ACC112 (cell line): ENCODE data around the gene FSHR.

Experiments used
- H2AFZ ChIP-seq: fragments of 200-600 bp; sonication (generic); one replicate; pipeline ENCODE4 v1.6.0; 2017; ENCODE audit warnings: antibody characterized with exemption, low read length; ENCODE audit not compliant: unreplicated experiment
- H3K27ac ChIP-seq: fragments of 200-600 bp; sonication (generic); 2 replicates; pipeline ENCODE4 v1.5.1; 2014; ENCODE audit warnings: low read depth, mild to moderate bottlenecking, antibody characterized with exemption, low read length, moderate library complexity
- H3K27me3 ChIP-seq: fragments of 200-600 bp; sonication (generic); 2 replicates; pipeline ENCODE4 v1.6.1; 2014; ENCODE audit warnings: mild to moderate bottlenecking, antibody characterized with exemption, low read length, moderate library complexity, mixed read lengths; ENCODE audit not compliant: insufficient read depth
- H3K36me3 ChIP-seq: fragments of 200-600 bp; sonication (generic); 2 replicates; pipeline ENCODE4 v1.6.1; 2016; ENCODE audit warnings: mild to moderate bottlenecking, antibody characterized with exemption, low read length, moderate library complexity, mixed read lengths; ENCODE audit not compliant: insufficient read depth
- H3K4me1 ChIP-seq: fragments of 200-600 bp; sonication (generic); one replicate; pipeline ENCODE4 v1.6.1; 2016; ENCODE audit warnings: low read length, mixed read lengths; ENCODE audit not compliant: insufficient read depth, unreplicated experiment, control insufficient read depth
- H3K4me3 ChIP-seq: fragments of 200-600 bp; sonication (generic); 2 replicates; pipeline ENCODE4 v1.5.1; 2014; ENCODE audit warnings: mild to moderate bottlenecking, low read depth, low read length
- H3K79me2 ChIP-seq: fragments of 200-600 bp; sonication (generic); one replicate; pipeline ENCODE4 v1.6.0; 2016; ENCODE audit warnings: low read length; ENCODE audit not compliant: control insufficient read depth, unreplicated experiment, insufficient read depth

FSHR gene

GRCh38 chr2:48915227-48915626 lies 239.1 kb downstream of the FSHR start:
- no peaks in the 10 kb centered on the region for H3K27me3 ChIP-seq
- no peak overlapping the region for H3K27ac ChIP-seq
- no peak overlapping the region for H2AFZ ChIP-seq
- no peaks in the 10 kb centered on the region for H3K36me3 ChIP-seq
- H3K4me3 ChIP-seq, result no peak overlapping the region
- H3K79me2 ChIP-seq, result no peaks in the 10 kb centered on the region
- no peaks in the 10 kb centered on the region for H3K4me1 ChIP-seq

GRCh38 chr2:48914477-48915089 lies 239.7 kb downstream of the FSHR start:
- no peak overlapping the region for H2AFZ ChIP-seq
- no peaks in the 10 kb centered on the region for H3K27me3 ChIP-seq
- no peaks in the 10 kb centered on the region for H3K36me3 ChIP-seq
- H3K79me2 ChIP-seq, result no peaks in the 10 kb centered on the region
- H3K4me3 ChIP-seq, result no peak overlapping the region
- H3K27ac ChIP-seq, result no peak overlapping the region
- no peaks in the 10 kb centered on the region for H3K4me1 ChIP-seq
